ENCODE results near the gene MARCHF9.

The MARCHF9 gene

DNA sequence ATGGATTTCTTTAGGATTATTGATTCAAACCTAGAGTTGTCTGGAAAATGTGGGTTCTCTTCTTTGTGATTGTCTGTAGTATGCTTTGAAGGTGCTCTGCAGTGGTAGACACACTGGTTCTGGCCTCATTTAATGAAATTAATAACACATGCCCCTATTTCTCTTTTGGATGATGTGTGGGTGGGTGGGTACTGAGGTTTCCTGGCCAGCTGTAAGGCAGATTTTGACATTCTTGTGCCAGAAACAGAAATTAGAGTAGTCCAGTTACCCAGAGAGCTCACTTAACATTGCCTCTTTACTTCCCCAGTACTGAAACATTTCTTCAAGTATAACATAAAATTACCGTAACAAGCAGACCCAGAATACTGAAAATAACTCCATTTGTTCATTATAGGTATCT, 42.1 kb downstream of the MARCHF9 start:
- DNase-seq (ENCODE audit: low read depth): no peak

DNA sequence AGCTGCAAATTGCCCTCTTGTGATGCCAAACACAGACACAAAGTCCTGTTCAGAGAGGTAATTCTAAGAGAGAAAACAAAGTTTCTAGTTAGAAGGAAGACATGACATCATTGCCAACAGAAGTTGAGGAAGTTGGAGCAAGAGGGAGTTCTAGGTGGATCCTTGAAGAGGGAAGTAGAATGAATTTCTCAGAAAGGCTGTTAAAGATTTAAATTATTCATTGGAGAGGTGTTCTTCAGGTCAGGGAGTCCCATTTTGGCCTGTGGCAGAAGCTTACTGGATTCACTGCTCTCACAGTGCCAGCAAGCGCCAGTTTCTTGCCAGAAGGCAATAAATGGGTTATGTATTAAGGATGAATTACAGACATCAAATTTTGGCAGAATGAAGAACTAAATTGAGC, 43.0 kb downstream of the MARCHF9 start:
- no peak for DNase-seq (ENCODE audit: low read depth)

DNA sequence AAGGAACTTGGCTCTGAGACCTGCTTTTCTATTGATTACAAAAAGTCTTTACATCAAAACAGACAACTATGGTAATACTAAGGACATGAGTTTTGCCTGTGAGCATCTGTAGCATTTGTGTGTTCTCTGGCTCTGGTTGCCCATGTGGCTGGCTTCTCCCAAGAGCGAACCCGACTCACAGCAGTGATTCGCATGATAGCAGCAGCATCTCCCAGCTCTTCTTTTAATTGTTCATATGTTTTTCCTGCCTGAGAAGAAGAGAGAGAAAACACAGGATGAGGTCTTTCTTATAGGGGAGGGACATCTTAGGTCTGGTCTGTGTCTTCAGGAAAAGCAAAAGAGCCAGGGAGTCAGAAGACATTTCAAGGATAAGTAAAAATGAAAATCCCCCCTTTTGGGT, 46.1 kb downstream of the MARCHF9 start:
- no peak for DNase-seq (ENCODE audit: low read depth)

DNA sequence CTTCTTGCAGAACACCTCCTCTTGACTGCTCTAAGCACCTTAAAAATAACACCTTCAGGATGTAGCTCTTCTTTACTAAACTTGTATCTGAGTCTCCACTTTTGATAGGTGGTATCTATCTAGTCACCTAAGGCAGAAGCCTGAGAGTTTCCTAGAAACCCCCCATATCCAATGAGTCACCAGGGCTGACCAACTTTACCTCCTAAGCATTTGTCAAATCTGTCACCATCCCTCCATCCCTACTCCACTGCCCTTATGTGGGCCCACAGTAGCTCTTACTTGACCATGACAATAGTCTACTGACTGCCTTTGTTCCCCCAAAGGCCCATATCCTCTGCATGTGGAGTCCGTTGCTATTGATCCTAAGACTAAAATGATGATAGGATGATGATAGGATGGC, 47.7 kb downstream of the MARCHF9 start:
- no peak for DNase-seq (ENCODE audit: low read depth)

DNA sequence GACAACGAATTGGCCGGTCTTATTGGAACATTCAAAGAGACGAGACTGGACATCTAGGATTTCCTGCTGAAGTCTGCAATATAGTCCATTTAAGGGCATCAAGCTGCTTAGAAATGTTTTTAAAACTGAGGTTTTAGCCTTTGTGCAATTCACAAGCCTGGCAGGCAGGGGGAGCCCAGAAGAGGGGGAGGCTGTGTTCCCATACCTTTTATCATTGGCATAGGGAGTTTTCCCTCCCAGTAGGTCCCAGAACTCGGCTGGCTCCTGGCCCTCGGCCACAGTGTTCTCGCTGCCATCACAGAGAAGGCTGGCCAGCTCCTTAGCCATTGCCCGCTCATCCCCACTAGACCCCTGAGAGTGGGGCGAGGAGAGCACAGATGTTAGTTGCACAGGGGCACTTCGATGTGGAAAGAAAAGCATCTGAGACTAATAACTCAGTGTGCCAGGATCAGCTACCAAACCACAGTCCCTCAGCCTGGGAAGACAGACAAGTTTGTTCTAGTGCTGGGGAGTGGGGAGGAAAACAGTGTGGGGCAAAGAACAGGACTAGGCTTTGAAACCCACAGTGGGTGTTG, 48.5 kb downstream of the MARCHF9 start:
- DNase-seq (ENCODE audit: low read depth): no peak

DNA sequence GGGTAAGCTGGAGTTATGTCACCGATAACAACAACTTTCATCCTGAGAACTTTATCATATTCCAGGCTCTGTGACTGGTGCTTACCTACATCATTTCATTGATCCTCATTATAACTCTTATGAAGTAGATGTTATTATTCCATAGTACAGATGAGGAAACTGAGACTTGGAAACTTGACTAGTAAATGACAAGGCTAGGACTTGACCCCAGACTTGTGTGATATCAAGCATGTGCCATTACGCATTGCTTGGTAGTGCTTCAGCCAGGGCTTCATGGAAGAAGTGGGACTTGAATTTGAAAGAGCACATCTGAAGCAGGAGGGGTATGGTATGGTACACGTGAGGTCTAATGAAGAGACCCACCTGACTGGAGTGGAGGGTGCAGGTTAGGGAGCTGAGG, 51.8 kb downstream of the MARCHF9 start:
- no peak for DNase-seq (ENCODE audit: low read depth)

DNA sequence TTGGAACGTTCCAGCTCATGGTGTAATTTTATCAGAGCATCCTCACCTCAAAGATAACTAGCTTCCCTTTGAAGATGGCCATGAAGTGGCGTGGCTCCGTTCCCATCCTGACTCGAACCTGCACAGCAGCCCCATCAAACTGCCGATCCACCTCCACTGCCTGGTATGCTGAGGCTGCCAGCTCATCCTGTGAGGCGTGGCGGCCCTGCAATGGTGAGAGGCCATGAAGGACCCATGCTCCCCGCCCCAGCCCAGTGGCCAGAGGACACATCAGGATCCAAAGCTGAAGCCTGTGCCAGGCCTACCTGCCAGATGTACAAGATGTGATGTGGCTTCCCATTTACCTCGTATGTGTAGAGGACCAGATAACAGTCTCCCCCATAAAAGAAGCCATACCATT, 52.4 kb downstream of the MARCHF9 start:
- no peak for DNase-seq (ENCODE audit: low read depth)

DNA sequence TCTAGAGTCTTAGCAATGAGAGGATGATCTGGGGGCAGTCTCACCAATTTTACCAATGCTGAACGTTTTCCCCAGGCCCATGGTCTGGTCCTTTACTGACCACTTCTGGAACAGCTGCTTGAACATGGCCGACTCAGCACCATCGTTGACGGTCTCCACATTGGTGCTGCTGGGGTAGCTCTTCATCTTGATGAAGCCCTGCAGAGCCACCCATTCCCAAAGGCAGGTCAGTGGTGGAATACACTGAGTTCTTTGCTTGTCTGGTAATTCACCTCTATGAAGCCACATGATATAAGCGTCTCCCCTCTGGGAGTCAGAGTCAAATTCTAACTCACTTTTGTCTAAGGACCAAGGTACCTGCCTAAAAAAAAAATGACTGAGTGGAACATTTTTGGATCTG, 53.4 kb downstream of the MARCHF9 start:
- DNase-seq (ENCODE audit: low read depth): no peak

DNA sequence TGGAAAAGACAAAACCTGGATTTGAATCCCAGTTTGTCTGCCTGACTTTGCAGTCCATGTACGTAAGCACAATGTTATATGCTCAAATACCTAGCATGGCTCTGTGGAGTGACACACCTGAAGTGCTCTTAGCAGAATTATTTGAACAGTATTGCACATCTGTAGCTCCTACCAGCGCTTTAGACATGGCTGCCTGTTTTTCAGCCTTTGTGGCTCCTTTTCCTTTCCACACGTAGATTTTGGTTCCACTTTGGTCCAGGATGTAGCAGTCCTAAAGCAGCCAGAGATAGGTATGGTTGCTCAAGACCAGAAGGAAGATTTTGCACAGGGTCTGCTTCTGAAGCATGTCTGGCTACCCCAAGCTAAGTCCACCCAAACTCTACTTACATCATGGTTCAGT, 54.5 kb downstream of the MARCHF9 start:
- no peak for DNase-seq (ENCODE audit: low read depth)

Measured in activated T-cell treated with anti-CD3 and anti-CD28 coated beads for 1 hour (primary cell).